Lower leg skin (tissue), 3 donors: Measurements from ENCODE around the gene DIS3L.

Source experiments
- POLR2A ChIP-seq, 2 donors: fragments of 450-650 bp; IDR thresholded peaks; one replicate each; pipeline ENCODE4 v1.6.1; 2016 to 2017; ENCODE audit warnings: antibody characterized with exemption in 2 of 2, mild to moderate bottlenecking in 1 of 2, moderate library complexity in 1 of 2
- TF ChIP-seq, protein P1 (sequence below), 3 donors: fragments of 450-650 bp; IDR thresholded peaks; one replicate each; pipeline ENCODE4 v1.5.1; 2016; ENCODE audit warnings: antibody characterized with exemption in 3 of 3, mild to moderate bottlenecking in 3 of 3, moderate library complexity in 2 of 3

DNA sequence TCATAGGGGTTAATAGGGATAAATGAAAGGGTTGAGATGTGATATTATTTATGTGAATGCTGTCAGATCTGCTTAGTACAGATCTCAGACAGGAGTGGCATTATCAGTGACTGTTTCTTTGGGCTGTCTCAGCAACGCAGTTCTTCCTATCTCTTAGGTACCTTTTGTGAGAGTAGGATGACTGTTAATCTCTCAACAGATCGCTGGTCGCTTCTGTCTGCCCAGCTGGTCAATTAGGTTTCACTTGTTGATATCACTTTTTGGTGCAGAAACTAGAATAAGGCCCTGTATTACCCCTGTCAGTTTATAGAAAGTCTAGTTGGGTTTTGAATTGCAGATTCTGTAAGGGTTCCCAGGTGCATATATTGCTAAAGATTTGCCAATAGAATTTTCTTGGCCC, 16.5 kb downstream of the DIS3L start:
- TF ChIP-seq, protein P1, sequence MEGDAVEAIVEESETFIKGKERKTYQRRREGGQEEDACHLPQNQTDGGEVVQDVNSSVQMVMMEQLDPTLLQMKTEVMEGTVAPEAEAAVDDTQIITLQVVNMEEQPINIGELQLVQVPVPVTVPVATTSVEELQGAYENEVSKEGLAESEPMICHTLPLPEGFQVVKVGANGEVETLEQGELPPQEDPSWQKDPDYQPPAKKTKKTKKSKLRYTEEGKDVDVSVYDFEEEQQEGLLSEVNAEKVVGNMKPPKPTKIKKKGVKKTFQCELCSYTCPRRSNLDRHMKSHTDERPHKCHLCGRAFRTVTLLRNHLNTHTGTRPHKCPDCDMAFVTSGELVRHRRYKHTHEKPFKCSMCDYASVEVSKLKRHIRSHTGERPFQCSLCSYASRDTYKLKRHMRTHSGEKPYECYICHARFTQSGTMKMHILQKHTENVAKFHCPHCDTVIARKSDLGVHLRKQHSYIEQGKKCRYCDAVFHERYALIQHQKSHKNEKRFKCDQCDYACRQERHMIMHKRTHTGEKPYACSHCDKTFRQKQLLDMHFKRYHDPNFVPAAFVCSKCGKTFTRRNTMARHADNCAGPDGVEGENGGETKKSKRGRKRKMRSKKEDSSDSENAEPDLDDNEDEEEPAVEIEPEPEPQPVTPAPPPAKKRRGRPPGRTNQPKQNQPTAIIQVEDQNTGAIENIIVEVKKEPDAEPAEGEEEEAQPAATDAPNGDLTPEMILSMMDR (IDR thresholded peaks at IDR 0.05) = no peak
- TF ChIP-seq POLR2A (IDR thresholded peaks at IDR 0.05) = no peak
